Neural progenitor cell (in vitro differentiated cells): ENCODE data around the gene NPY2R.

Experiments used
- CTCF ChIP-seq: fragments of 200-600 bp; sonication (generic); IDR thresholded peaks from 2 replicates; pipeline ENCODE4 v1.5.1; 2017; ENCODE audit warnings: antibody characterized with exemption, mild to moderate bottlenecking
- EZH2 ChIP-seq: fragments of 200-600 bp; sonication (generic); IDR thresholded peaks from 2 replicates; pipeline ENCODE4 v1.6.1; 2017; ENCODE audit warnings: antibody characterized with exemption, mild to moderate bottlenecking, moderate library complexity
- EZH2phosphoT487 ChIP-seq: fragments of 200-600 bp; sonication (generic); IDR thresholded peaks from 2 replicates; pipeline ENCODE4 v1.6.1; 2017; ENCODE audit warnings: antibody characterized with exemption

GRCh38 chr4:155164718-155165117, 43.7 kb upstream of the NPY2R start:
- TF ChIP-seq CTCF (no peak), EZH2 (no peak), EZH2phosphoT487 (no peak)
